GM21423 (cell line): ENCODE data around the gene ALG10B.

Experiments
- ATAC-seq: cut with Tn5 transposase; IDR thresholded peaks from one replicate; pipeline ENCODE4 v1.9.1; 2021; ENCODE audit warnings: mild to moderate bottlenecking, moderate library complexity; ENCODE audit not compliant: unreplicated experiment

The ALG10B gene

GRCh38 chr12:38373784-38374183 is 57.2 kb downstream of the ALG10B start:
- ATAC-seq = no peak

- no peak for ATAC-seq
Observed at GRCh38 chr12:38374751-38375150, 58.2 kb downstream of the ALG10B start.
